A673 (cell line): ENCODE data around the gene IL23R. TPM values are rescaled to one million over a fixed set of nuclear protein-coding genes. Genes with fewer than 3 reads are reported as not detected.

Source experiments
- BruUV-seq: library from RNA; stranded (reverse); fragments of 400-500 nt; replicated peaks from 2 replicates; lab custom pipeline; 2021; lab: Mats Ljungman, UMichigan
- CTCF ChIA-PET: fragments of 300-600 bp; sonication (Branson Sonifier 250); formaldehyde crosslinking; loops from one replicate; lab custom pipeline; 2022; ENCODE audit warnings: antibody characterized with exemption; lab: Charles Lee
- POLR2A ChIA-PET: fragments of 300-600 bp; sonication (Branson Sonifier 250); formaldehyde crosslinking; loops from one replicate; lab custom pipeline; 2022; ENCODE audit warnings: antibody characterized with exemption; ENCODE audit not compliant: low non-redundant PET; lab: Charles Lee
- DNase-seq: peaks from one replicate; pipeline ENCODE4 v3.0.0-alpha.2; 2015; ENCODE audit warnings: low spot score
- H3K27ac ChIP-seq: fragments of 200-600 bp; sonication (generic); 2 replicates; pipeline ENCODE4 v1.5.1; 2016; ENCODE audit warnings: mixed run types, low read depth, mild to moderate bottlenecking, mixed read lengths, antibody characterized with exemption, low read length; ENCODE audit not compliant: poor library complexity, severe bottlenecking
- H3K27me3 ChIP-seq: fragments of 200-600 bp; sonication (generic); replicated peaks from 2 replicates; pipeline ENCODE4 v1.6.1; 2017; ENCODE audit warnings: mixed run types, low read depth, mild to moderate bottlenecking, mixed read lengths, antibody characterized with exemption, low read length; ENCODE audit not compliant: insufficient read depth, poor library complexity
- H3K36me3 ChIP-seq: fragments of 200-600 bp; sonication (generic); 2 replicates; pipeline ENCODE4 v1.6.1; 2016; ENCODE audit warnings: mixed run types, mild to moderate bottlenecking, mixed read lengths, antibody characterized with exemption, low read length; ENCODE audit not compliant: insufficient read depth, poor library complexity, severe bottlenecking
- H3K4me1 ChIP-seq: fragments of 200-600 bp; sonication (generic); 2 replicates; pipeline ENCODE4 v1.6.1; 2017; ENCODE audit warnings: mixed run types, mild to moderate bottlenecking, mixed read lengths, antibody characterized with exemption, low read length; ENCODE audit not compliant: insufficient read depth, poor library complexity, severe bottlenecking
- H3K4me3 ChIP-seq: fragments of 200-600 bp; sonication (generic); 2 replicates; pipeline ENCODE4 v1.5.1; 2016; ENCODE audit warnings: low read depth, mixed run types, mild to moderate bottlenecking, mixed read lengths, low read length; ENCODE audit not compliant: poor library complexity, severe bottlenecking
- H3K9me3 ChIP-seq: fragments of 200-600 bp; sonication (generic); 2 replicates; pipeline ENCODE4 v1.6.1; 2016; ENCODE audit warnings: mixed run types, low read depth, mild to moderate bottlenecking, mixed read lengths, antibody characterized with exemption, low read length; ENCODE audit not compliant: poor library complexity, severe bottlenecking
- CTCF ChIP-seq: fragments of 300-800, 200-600 bp; sonication (generic); conservative IDR thresholded peaks from 2 replicates; pipeline ENCODE4 v1.5.1; 2017; ENCODE audit warnings: low read depth, mild to moderate bottlenecking, antibody characterized with exemption, low read length, moderate library complexity, mixed read lengths
- EZH2 ChIP-seq: fragments of 200-600 bp; sonication (generic); IDR thresholded peaks from 2 replicates; pipeline ENCODE4 v1.6.1; 2017; ENCODE audit warnings: borderline replicate concordance, low read depth, mild to moderate bottlenecking, mixed read lengths, antibody characterized with exemption, low read length; ENCODE audit not compliant: poor library complexity, severe bottlenecking
- intact Hi-C: fragments of 100-400 bp; cut with micrococcal nuclease; formaldehyde crosslinking; loops from one replicate; pipeline ENCODE4 v1.10.0; 2022; ENCODE audit not compliant: unreplicated experiment
- total RNA-seq: library from RNA; stranded (reverse); gene quantifications from 2 replicates; pipeline ENCODE4 v1.2.3, GENCODE V29; 2021

Gene IL23R
- total RNA-seq, 1 experiment from 2014 or later = not detected

- peak; percentile 4 for DNase-seq
- Histone ChIP-seq H3K4me3 (no peak overlapping the region), H3K4me1 (peaks cover 15% of the 10 kb centered on the region), H3K27ac (no peak overlapping the region), H3K36me3 (no peaks in the 10 kb centered on the region), H3K9me3 (no peaks in the 10 kb centered on the region), H3K27me3 (no peaks in the 10 kb centered on the region)
- ChIA-PET CTCF (interaction anchor here (0.7 kb wide), 1 partner anchor 27 kb away, joined by 4 read pairs; no protein-coding TSS in a partner anchor), POLR2A (no interaction called here)
- intact Hi-C loops = no loop called here
- no peak for TF ChIP-seq CTCF
- no peak for TF ChIP-seq EZH2
- no TSS peak for BruUV-seq
These were observed 97.9 kb downstream of the IL23R start for GRCh38 chr1:67264152-67264551.

- ChIA-PET CTCF (no interaction called here), POLR2A (no interaction called here)
- H3K27ac ChIP-seq = peak overlapping the region; percentile 38
- H3K36me3 ChIP-seq = no peaks in the 10 kb centered on the region
- intact Hi-C loops = no loop called here
- no peak overlapping the region for H3K4me3 ChIP-seq
- TF ChIP-seq EZH2 (no peak), CTCF (no peak)
- no TSS peak for BruUV-seq
- DNase-seq = peak; percentile 57
- H3K9me3 ChIP-seq = no peaks in the 10 kb centered on the region
- peaks cover 15% of the 10 kb centered on the region for H3K4me1 ChIP-seq
- H3K27me3 ChIP-seq = no peaks in the 10 kb centered on the region
These were observed 98.6 kb downstream of the IL23R start for GRCh38 chr1:67264899-67265298.

- DNase-seq = no peak
- intact Hi-C loops = no loop called here
- Histone ChIP-seq H3K4me3 (no peak overlapping the region), H3K36me3 (no peaks in the 10 kb centered on the region), H3K9me3 (no peaks in the 10 kb centered on the region), H3K27me3 (no peaks in the 10 kb centered on the region), H3K27ac (no peak overlapping the region), H3K4me1 (peaks cover 11% of the 10 kb centered on the region)
- POLR2A ChIA-PET = no interaction called here
- TF ChIP-seq EZH2 = no peak
- no peak for TF ChIP-seq CTCF
- CTCF ChIA-PET = no interaction called here
- no TSS peak for BruUV-seq
These were observed 102.8 kb downstream of the IL23R start for GRCh38 chr1:67269061-67269460.
